GM23248 (cell line): ENCODE data around the gene FKBP15.

Source experiments
- EZH2 ChIP-seq: fragments of 200-600 bp; sonication (generic); IDR thresholded peaks from 2 replicates; pipeline ENCODE4 v1.6.1; 2018; ENCODE audit warnings: antibody characterized with exemption, mild to moderate bottlenecking; ENCODE audit not compliant: insufficient read depth, poor library complexity, severe bottlenecking
- EZH2phosphoT487 ChIP-seq: fragments of 200-600 bp; sonication (generic); IDR thresholded peaks from 2 replicates; pipeline ENCODE4 v1.6.1; 2018; ENCODE audit warnings: antibody characterized with exemption, moderate library complexity, mild to moderate bottlenecking, low read depth; ENCODE audit not compliant: insufficient read depth

DNA sequence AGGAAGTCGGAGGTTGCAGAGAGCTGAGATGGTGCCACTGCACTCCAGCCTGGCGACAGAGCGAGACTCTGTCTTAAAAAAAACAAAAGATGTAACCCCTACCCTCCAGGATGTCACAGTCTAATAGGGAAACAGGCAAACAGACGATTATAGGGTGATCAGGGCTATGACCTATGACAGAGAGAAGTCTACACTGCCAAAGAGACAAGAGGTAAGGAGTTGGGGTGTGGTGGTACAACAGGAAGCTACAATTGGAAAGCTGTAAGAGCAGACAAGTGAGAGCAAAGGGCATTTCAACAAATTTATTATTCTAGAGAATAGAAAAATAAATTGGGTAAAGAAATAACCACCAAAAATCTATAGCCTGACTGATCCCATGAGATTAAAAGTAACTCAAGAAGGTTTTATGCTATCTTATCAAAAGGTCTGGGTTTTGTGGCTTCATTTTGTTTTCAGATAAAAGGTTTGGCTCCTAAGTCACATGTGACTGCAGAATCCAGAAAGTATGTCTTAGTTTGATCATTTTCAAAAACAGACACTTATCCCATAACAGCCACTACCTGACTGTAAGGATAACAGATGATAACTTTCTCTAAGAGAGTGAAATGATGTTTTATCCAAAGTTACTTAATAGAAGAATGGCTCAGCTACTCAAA is 47.0 kb upstream of the FKBP15 start:
- no peak for TF ChIP-seq EZH2
- no peak for TF ChIP-seq EZH2phosphoT487
